Progenitor cell of endocrine pancreas (in vitro differentiated cells): ENCODE results near the gene NPC1L1. TPM values are rescaled to one million over a fixed set of nuclear protein-coding genes. Genes with fewer than 3 reads are reported as not detected.

Experiments
- DNase-seq: peaks from one replicate; pipeline ENCODE4 v3.0.0; 2021; ENCODE audit warnings: low spot score; ENCODE audit not compliant: unreplicated experiment
- H3K27ac Mint-ChIP-seq: 2 replicates; pipeline ENCODE4 v1.8.0; 2021; ENCODE audit warnings: mild to moderate bottlenecking, moderate library complexity, mixed read lengths
- H3K27me3 Mint-ChIP-seq: 2 replicates; pipeline ENCODE4 v1.8.0; 2021; ENCODE audit warnings: mixed read lengths
- H3K36me3 Mint-ChIP-seq: 2 replicates; pipeline ENCODE4 v1.8.0; 2022; ENCODE audit warnings: mixed read lengths; ENCODE audit not compliant: insufficient read depth
- H3K4me1 Mint-ChIP-seq: 2 replicates; pipeline ENCODE4 v1.8.0; 2021; ENCODE audit warnings: low read depth, mixed read lengths
- H3K4me3 Mint-ChIP-seq: 2 replicates; pipeline ENCODE4 v1.8.0; 2021; ENCODE audit warnings: low read depth, mild to moderate bottlenecking, moderate library complexity, mixed read lengths
- H3K9me3 Mint-ChIP-seq: 2 replicates; pipeline ENCODE4 v1.8.0; 2021; ENCODE audit warnings: low read depth, mixed read lengths
- long read RNA-seq: library from polyadenylated mRNA; unstranded; transcript quantifications from one replicate; pipeline ENCODE4 v2.0.0, GENCODE V29; 2020
- total RNA-seq: library from RNA; stranded (reverse); gene quantifications from 2 replicates; pipeline ENCODE4 v1.2.1, GENCODE V29; 2021
- TF ChIP-seq, protein P1 (sequence below): fragments of 200-600 bp; sonication (generic); IDR thresholded peaks from one replicate; pipeline ENCODE4 v1.5.0; 2021; ENCODE audit warnings: antibody characterized with exemption, mild to moderate bottlenecking; ENCODE audit not compliant: unreplicated experiment

Gene NPC1L1, protein sequence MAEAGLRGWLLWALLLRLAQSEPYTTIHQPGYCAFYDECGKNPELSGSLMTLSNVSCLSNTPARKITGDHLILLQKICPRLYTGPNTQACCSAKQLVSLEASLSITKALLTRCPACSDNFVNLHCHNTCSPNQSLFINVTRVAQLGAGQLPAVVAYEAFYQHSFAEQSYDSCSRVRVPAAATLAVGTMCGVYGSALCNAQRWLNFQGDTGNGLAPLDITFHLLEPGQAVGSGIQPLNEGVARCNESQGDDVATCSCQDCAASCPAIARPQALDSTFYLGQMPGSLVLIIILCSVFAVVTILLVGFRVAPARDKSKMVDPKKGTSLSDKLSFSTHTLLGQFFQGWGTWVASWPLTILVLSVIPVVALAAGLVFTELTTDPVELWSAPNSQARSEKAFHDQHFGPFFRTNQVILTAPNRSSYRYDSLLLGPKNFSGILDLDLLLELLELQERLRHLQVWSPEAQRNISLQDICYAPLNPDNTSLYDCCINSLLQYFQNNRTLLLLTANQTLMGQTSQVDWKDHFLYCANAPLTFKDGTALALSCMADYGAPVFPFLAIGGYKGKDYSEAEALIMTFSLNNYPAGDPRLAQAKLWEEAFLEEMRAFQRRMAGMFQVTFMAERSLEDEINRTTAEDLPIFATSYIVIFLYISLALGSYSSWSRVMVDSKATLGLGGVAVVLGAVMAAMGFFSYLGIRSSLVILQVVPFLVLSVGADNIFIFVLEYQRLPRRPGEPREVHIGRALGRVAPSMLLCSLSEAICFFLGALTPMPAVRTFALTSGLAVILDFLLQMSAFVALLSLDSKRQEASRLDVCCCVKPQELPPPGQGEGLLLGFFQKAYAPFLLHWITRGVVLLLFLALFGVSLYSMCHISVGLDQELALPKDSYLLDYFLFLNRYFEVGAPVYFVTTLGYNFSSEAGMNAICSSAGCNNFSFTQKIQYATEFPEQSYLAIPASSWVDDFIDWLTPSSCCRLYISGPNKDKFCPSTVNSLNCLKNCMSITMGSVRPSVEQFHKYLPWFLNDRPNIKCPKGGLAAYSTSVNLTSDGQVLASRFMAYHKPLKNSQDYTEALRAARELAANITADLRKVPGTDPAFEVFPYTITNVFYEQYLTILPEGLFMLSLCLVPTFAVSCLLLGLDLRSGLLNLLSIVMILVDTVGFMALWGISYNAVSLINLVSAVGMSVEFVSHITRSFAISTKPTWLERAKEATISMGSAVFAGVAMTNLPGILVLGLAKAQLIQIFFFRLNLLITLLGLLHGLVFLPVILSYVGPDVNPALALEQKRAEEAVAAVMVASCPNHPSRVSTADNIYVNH (N-terminal part only)
- total RNA-seq = 21.0 and 21.2 TPM in 2 replicates
- long read RNA-seq, full-length matches to known transcripts = 3 of 19 reads
- long read RNA-seq, partial matches to known transcripts = 10 of 19 reads
- long read RNA-seq, other reads (novel, unspliced or antisense) = 6 of 19 reads

- peak; percentile 63 for DNase-seq
Measured at GRCh38 chr7:44541028-44541869, at the start of gene NPC1L1. Gene NPC1L1 (minus strand): TSS chr7:44541330. CDS start chr7:44541259, 71 bp downstream.

GRCh38 chr7:44590910-44591309 is 49.8 kb upstream of the NPC1L1 start:
- no peaks in the 10 kb centered on the region for H3K36me3 Mint-ChIP-seq
- no peak overlapping the region for H3K4me3 Mint-ChIP-seq
- H3K9me3 Mint-ChIP-seq = no peaks in the 10 kb centered on the region
- H3K27me3 Mint-ChIP-seq = no peaks in the 10 kb centered on the region
- TF ChIP-seq, protein P1, sequence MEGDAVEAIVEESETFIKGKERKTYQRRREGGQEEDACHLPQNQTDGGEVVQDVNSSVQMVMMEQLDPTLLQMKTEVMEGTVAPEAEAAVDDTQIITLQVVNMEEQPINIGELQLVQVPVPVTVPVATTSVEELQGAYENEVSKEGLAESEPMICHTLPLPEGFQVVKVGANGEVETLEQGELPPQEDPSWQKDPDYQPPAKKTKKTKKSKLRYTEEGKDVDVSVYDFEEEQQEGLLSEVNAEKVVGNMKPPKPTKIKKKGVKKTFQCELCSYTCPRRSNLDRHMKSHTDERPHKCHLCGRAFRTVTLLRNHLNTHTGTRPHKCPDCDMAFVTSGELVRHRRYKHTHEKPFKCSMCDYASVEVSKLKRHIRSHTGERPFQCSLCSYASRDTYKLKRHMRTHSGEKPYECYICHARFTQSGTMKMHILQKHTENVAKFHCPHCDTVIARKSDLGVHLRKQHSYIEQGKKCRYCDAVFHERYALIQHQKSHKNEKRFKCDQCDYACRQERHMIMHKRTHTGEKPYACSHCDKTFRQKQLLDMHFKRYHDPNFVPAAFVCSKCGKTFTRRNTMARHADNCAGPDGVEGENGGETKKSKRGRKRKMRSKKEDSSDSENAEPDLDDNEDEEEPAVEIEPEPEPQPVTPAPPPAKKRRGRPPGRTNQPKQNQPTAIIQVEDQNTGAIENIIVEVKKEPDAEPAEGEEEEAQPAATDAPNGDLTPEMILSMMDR = no peak
- no peaks in the 10 kb centered on the region for H3K4me1 Mint-ChIP-seq
- H3K27ac Mint-ChIP-seq = no peak overlapping the region
- DNase-seq = no peak

More at GRCh38 chr7:44541028-44541869, at the start of gene NPC1L1:
- peaks cover 8% of the 10 kb centered on the region for H3K36me3 Mint-ChIP-seq
- TF ChIP-seq, protein P1 = no peak
- peak within 1 kb of the TSS; percentile 65 for H3K4me3 Mint-ChIP-seq
- peak within 1 kb of the TSS; percentile 94 for H3K27ac Mint-ChIP-seq
- H3K4me1 Mint-ChIP-seq = peaks cover 45% of the 10 kb centered on the region
- H3K27me3 Mint-ChIP-seq = no peaks in the 10 kb centered on the region
- no peaks in the 10 kb centered on the region for H3K9me3 Mint-ChIP-seq

GRCh38 chr7:44587843-44588711 is 46.9 kb upstream of the NPC1L1 start:
- DNase-seq = no peak
- Mint-ChIP-seq H3K27me3 (peaks cover 2% of the 10 kb centered on the region), H3K27ac (no peak overlapping the region), H3K4me1 (no peaks in the 10 kb centered on the region), H3K36me3 (no peaks in the 10 kb centered on the region), H3K9me3 (no peaks in the 10 kb centered on the region), H3K4me3 (no peak overlapping the region)
- TF ChIP-seq, protein P1 = peak; percentile 59

- Mint-ChIP-seq H3K27ac (peak overlapping the region; percentile 98), H3K9me3 (no peaks in the 10 kb centered on the region), H3K27me3 (peaks cover 2% of the 10 kb centered on the region), H3K4me3 (peak overlapping the region; percentile 87), H3K36me3 (peaks cover 13% of the 10 kb centered on the region), H3K4me1 (peaks cover 15% of the 10 kb centered on the region)
- TF ChIP-seq, protein P1 = no peak
- no peak for DNase-seq
Measured at GRCh38 chr7:44583146-44583865, 42.2 kb upstream of the NPC1L1 start.
